ENCODE data around the gene TRPV3. TPM values are rescaled to one million over a fixed set of nuclear protein-coding genes. Genes with fewer than 3 reads are reported as not detected.
A peak's percentile ranks its signal among the peaks of the same experiment; 100 is the strongest.

Gene TRPV3
- total RNA-seq (2014; rRNA removed; shearing (Covaris generic)) = 0.53 TPM in 1 of 2 replicates, not detected in the other
- 0.15 TPM in 1 of 2 replicates, not detected in the other for polyA plus RNA-seq (2015; cell fraction: cytosol; rRNA removed)
- not detected in 2 replicates for polyA plus RNA-seq (2015; cell fraction: nucleus; rRNA removed)

- in situ Hi-C loops (cut with HindIII; ENCODE audit: low pct_unique_long_range_greater_than_20kb, low sequenced_read_pairs) = no loop called here
- no peak for DNase-seq (ENCODE audit: low read depth, low spot score)
These were observed at the start of gene TRPV3 for GRCh38 chr17:3557768-3558583. Gene TRPV3 (minus strand): TSS chr17:3557812. CDS start chr17:3554850, 2,962 bp downstream.

GRCh38 chr17:3603870-3604259 lies 46.3 kb upstream of the TRPV3 start:
- in situ Hi-C loops (cut with HindIII; ENCODE audit: low pct_unique_long_range_greater_than_20kb, low sequenced_read_pairs) = no loop called here

GRCh38 chr17:3603119-3603869 lies 45.7 kb upstream of the TRPV3 start:
- in situ Hi-C loops (cut with HindIII; ENCODE audit: low pct_unique_long_range_greater_than_20kb, low sequenced_read_pairs) = no loop called here
- no peak for DNase-seq (ENCODE audit: low read depth, low spot score)

More at GRCh38 chr17:3603870-3604259, 46.3 kb upstream of the TRPV3 start:
- DNase-seq (ENCODE audit: low read depth, low spot score) = no peak

GRCh38 chr17:3602499-3602898 lies 44.9 kb upstream of the TRPV3 start:
- DNase-seq (ENCODE audit: low read depth, low spot score) = peak; percentile 70
- in situ Hi-C loops (cut with HindIII; ENCODE audit: low pct_unique_long_range_greater_than_20kb, low sequenced_read_pairs) = no loop called here

- in situ Hi-C loops (cut with HindIII; ENCODE audit: low pct_unique_long_range_greater_than_20kb, low sequenced_read_pairs) = no loop called here
- DNase-seq (ENCODE audit: low read depth, low spot score) = no peak
These were observed 43.1 kb upstream of the TRPV3 start for GRCh38 chr17:3600529-3601205.

- in situ Hi-C loops (cut with HindIII; ENCODE audit: low pct_unique_long_range_greater_than_20kb, low sequenced_read_pairs) = no loop called here
- no peak for DNase-seq (ENCODE audit: low read depth, low spot score)
These were observed 40.5 kb upstream of the TRPV3 start for GRCh38 chr17:3598078-3598477.

GRCh38 chr17:3596804-3597464 lies 39.3 kb upstream of the TRPV3 start:
- in situ Hi-C loops (cut with HindIII; ENCODE audit: low pct_unique_long_range_greater_than_20kb, low sequenced_read_pairs) = no loop called here
- no peak for DNase-seq (ENCODE audit: low read depth, low spot score)

GRCh38 chr17:3594976-3595375 lies 37.4 kb upstream of the TRPV3 start:
- in situ Hi-C loops (cut with HindIII; ENCODE audit: low pct_unique_long_range_greater_than_20kb, low sequenced_read_pairs) = no loop called here
- DNase-seq (ENCODE audit: low read depth, low spot score) = no peak

- DNase-seq (ENCODE audit: low read depth, low spot score) = no peak
- in situ Hi-C loops (cut with HindIII; ENCODE audit: low pct_unique_long_range_greater_than_20kb, low sequenced_read_pairs) = no loop called here
These were observed 36.6 kb upstream of the TRPV3 start for GRCh38 chr17:3594051-3594800.

- no peak for DNase-seq (ENCODE audit: low read depth, low spot score)
- in situ Hi-C loops (cut with HindIII; ENCODE audit: low pct_unique_long_range_greater_than_20kb, low sequenced_read_pairs) = no loop called here
These were observed 35.8 kb upstream of the TRPV3 start for GRCh38 chr17:3593384-3593783.

- in situ Hi-C loops (cut with HindIII; ENCODE audit: low pct_unique_long_range_greater_than_20kb, low sequenced_read_pairs) = no loop called here
These were observed 34.7 kb upstream of the TRPV3 start for GRCh38 chr17:3592216-3592860.

GRCh38 chr17:3590768-3591167 lies 33.2 kb upstream of the TRPV3 start:
- DNase-seq (ENCODE audit: low read depth, low spot score) = no peak
- in situ Hi-C loops (cut with HindIII; ENCODE audit: low pct_unique_long_range_greater_than_20kb, low sequenced_read_pairs) = no loop called here

More at GRCh38 chr17:3592216-3592860, 34.7 kb upstream of the TRPV3 start:
- DNase-seq (ENCODE audit: low read depth, low spot score) = no peak

- in situ Hi-C loops (cut with HindIII; ENCODE audit: low pct_unique_long_range_greater_than_20kb, low sequenced_read_pairs) = no loop called here
- DNase-seq (ENCODE audit: low read depth, low spot score) = no peak
These were observed 32.6 kb upstream of the TRPV3 start for GRCh38 chr17:3590231-3590630.

- in situ Hi-C loops (cut with HindIII; ENCODE audit: low pct_unique_long_range_greater_than_20kb, low sequenced_read_pairs) = no loop called here
- DNase-seq (ENCODE audit: low read depth, low spot score) = no peak
These were observed 32.2 kb upstream of the TRPV3 start for GRCh38 chr17:3589784-3590183.

- no peak for DNase-seq (ENCODE audit: low read depth, low spot score)
- in situ Hi-C loops (cut with HindIII; ENCODE audit: low pct_unique_long_range_greater_than_20kb, low sequenced_read_pairs) = no loop called here
These were observed 28.2 kb upstream of the TRPV3 start for GRCh38 chr17:3585826-3586225.

GRCh38 chr17:3583456-3583855 lies 25.8 kb upstream of the TRPV3 start:
- in situ Hi-C loops (cut with HindIII; ENCODE audit: low pct_unique_long_range_greater_than_20kb, low sequenced_read_pairs) = no loop called here
- no peak for DNase-seq (ENCODE audit: low read depth, low spot score)

Data from SK-MEL-5 (cell line).